NCI-H146 treated with DMSO at 0.1 percent for 48 hours (cell line): Measurements from ENCODE around the gene RABAC1.

Experiments used
- DNase-seq: peaks from one replicate; lab custom pipeline; 2025; ENCODE audit not compliant: unreplicated experiment; lab: John Stamatoyannopoulos, UW

Gene RABAC1

GRCh38 chr19:41929536-41930071 lies 29.5 kb downstream of the RABAC1 start:
- no peak for DNase-seq

- no peak for DNase-seq
Observed at GRCh38 chr19:41928754-41929535, 30.2 kb downstream of the RABAC1 start.

GRCh38 chr19:41928221-41928683 lies 30.9 kb downstream of the RABAC1 start, which contains the start of gene ERFL:
Gene ERFL (minus strand): TSS chr19:41928449. CDS start chr19:41912919, 15,530 bp downstream.
- DNase-seq: no peak

GRCh38 chr19:41927497-41928192 lies 31.5 kb downstream of the RABAC1 start:
- no peak for DNase-seq

- no peak for DNase-seq
Observed at GRCh38 chr19:41926763-41927496, 32.2 kb downstream of the RABAC1 start.

- DNase-seq: no peak
Observed at GRCh38 chr19:41926028-41926762, 32.9 kb downstream of the RABAC1 start.

GRCh38 chr19:41925208-41926003 lies 33.7 kb downstream of the RABAC1 start:
- DNase-seq: no peak

- no peak for DNase-seq
Observed at GRCh38 chr19:41924151-41925145, 34.7 kb downstream of the RABAC1 start.

GRCh38 chr19:41923045-41923788 lies 35.9 kb downstream of the RABAC1 start:
- no peak for DNase-seq

- no peak for DNase-seq
Observed at GRCh38 chr19:41922585-41922984, 36.5 kb downstream of the RABAC1 start.

GRCh38 chr19:41921577-41922576 lies 37.2 kb downstream of the RABAC1 start:
- DNase-seq: no peak

- DNase-seq: no peak
Observed at GRCh38 chr19:41920882-41921576, 38.1 kb downstream of the RABAC1 start.

GRCh38 chr19:41919948-41920712 lies 39.0 kb downstream of the RABAC1 start:
- DNase-seq: no peak

GRCh38 chr19:41918653-41919244 lies 40.4 kb downstream of the RABAC1 start:
- DNase-seq: no peak

- DNase-seq: no peak
Observed at GRCh38 chr19:41918095-41918494, 41.0 kb downstream of the RABAC1 start.
